HCT116 (cell line): Measurements from ENCODE around the gene DAPK2. TPM values are rescaled to one million over a fixed set of nuclear protein-coding genes. Genes with fewer than 3 reads are reported as not detected.

Experiments
- ATAC-seq: fragments of 200-7000 bp; cut with Tn5 transposase; 2 replicates; pipeline ENCODE4 v1.9.1; 2020; ENCODE audit warnings: mild to moderate bottlenecking, moderate library complexity
- BruUV-seq: library from RNA; stranded (reverse); fragments of 400-500 nt; replicated peaks from 2 replicates; lab custom pipeline; 2021; lab: Mats Ljungman, UMichigan
- CTCF ChIA-PET: fragments of 300-600 bp; sonication (Branson Sonifier 250); formaldehyde crosslinking; loops from one replicate; lab custom pipeline; 2021; ENCODE audit warnings: antibody characterized with exemption; lab: Charles Lee
- POLR2A ChIA-PET: fragments of 300-600, 350-600 bp; sonication (Branson Sonifier 250); formaldehyde crosslinking; loops from one replicate; lab custom pipeline; 2021; ENCODE audit warnings: antibody characterized with exemption; lab: Charles Lee
- RAD21 ChIA-PET, 2 experiments: fragments of 300-600 bp; sonication (Branson Sonifier 250); formaldehyde crosslinking; loops; one replicate each; lab custom pipeline; 2023; ENCODE audit warnings: low total read pairs in 2 of 2; ENCODE audit not compliant: uncharacterized antibody in 2 of 2, unreplicated experiment in 2 of 2, low non-redundant PET in 1 of 2; lab: Charles Lee
- DNase-seq: peaks from one replicate; pipeline ENCODE4 v3.0.0-alpha.2; 2010; ENCODE audit warnings: low read depth, low spot score
- H2AFZ ChIP-seq: fragments of 200-600 bp; shearing (Covaris generic), sonication (generic); 2 replicates; pipeline ENCODE4 v1.6.1; 2017; ENCODE audit warnings: low read depth, mixed run types, mixed read lengths, antibody characterized with exemption, low read length; ENCODE audit not compliant: poor library complexity, severe bottlenecking
- H3K27ac ChIP-seq: 2 replicates; pipeline ENCODE4 v1.5.1; 2012; ENCODE audit warnings: low read depth, low read length
- H3K27me3 ChIP-seq: fragments of 200-600 bp; sonication (generic); 2 replicates; pipeline ENCODE4 v1.6.1; 2016; ENCODE audit warnings: mixed run types, low read length, mixed read lengths; ENCODE audit not compliant: insufficient read depth
- H3K36me3 ChIP-seq, 2 experiments: fragments of 200-500 bp in 1 of 2; fragments of 200-600 bp in 1 of 2; sonication (Bioruptor generic) in 1 of 2; sonication (generic) in 1 of 2; 2 replicates each; pipeline versions ENCODE4 v1.5.1 to v1.6.1; 2014 to 2016; ENCODE audit warnings: low read length in 2 of 2, inconsistent platforms in 1 of 2, mixed read lengths in 1 of 2, mixed run types in 1 of 2; ENCODE audit not compliant: insufficient read depth in 2 of 2, control insufficient read depth in 1 of 2
- H3K4me1 ChIP-seq, 2 experiments: fragments of 200-600 bp in 1 of 2; sonication (generic) in 1 of 2; 2 replicates each; pipeline versions ENCODE4 v1.5.1 to v1.6.1; 2012 to 2017; ENCODE audit warnings: low read length in 2 of 2, inconsistent platforms in 1 of 2, mild to moderate bottlenecking in 1 of 2, mixed read lengths in 1 of 2, mixed run types in 1 of 2, moderate library complexity in 1 of 2; ENCODE audit not compliant: insufficient read depth in 2 of 2, control insufficient read depth in 1 of 2
- H3K4me2 ChIP-seq: fragments of 200-600 bp; sonication (generic); 2 replicates; pipeline ENCODE4 v1.6.1; 2017; ENCODE audit warnings: mixed run types, low read length, mixed read lengths
- H3K4me3 ChIP-seq, 2 experiments: fragments of 200-600 bp in 1 of 2; sonication (generic) in 1 of 2; replicated peaks in 1 of 2; 2 replicates each; pipeline ENCODE4 v1.5.1; 2011 to 2016; ENCODE audit warnings: low read length in 2 of 2, control low read depth in 1 of 2, low read depth in 1 of 2, mild to moderate bottlenecking in 1 of 2, mixed read lengths in 1 of 2, mixed run types in 1 of 2
- H3K79me2 ChIP-seq: fragments of 200-600 bp; sonication (generic); 2 replicates; pipeline ENCODE4 v1.6.1; 2017; ENCODE audit warnings: mild to moderate bottlenecking, mixed run types, low read length, moderate library complexity, mixed read lengths; ENCODE audit not compliant: insufficient read depth
- H3K9ac ChIP-seq: fragments of 200-600 bp; sonication (generic); 2 replicates; pipeline ENCODE4 v1.6.1; 2016; ENCODE audit warnings: low read length, mixed read lengths
- H3K9me2 ChIP-seq: fragments of 200-600 bp; sonication (generic), shearing (Covaris generic); 2 replicates; pipeline ENCODE4 v1.6.1; 2017; ENCODE audit warnings: mixed run types, mild to moderate bottlenecking, moderate library complexity; ENCODE audit not compliant: insufficient read depth
- H3K9me3 ChIP-seq, 2 experiments: fragments of 200-500 bp in 1 of 2; fragments of 200-600 bp in 1 of 2; sonication (Bioruptor generic) in 1 of 2; sonication (generic) in 1 of 2; 2 replicates each; pipeline ENCODE4 v1.6.1; 2014 to 2017; ENCODE audit warnings: low read length in 2 of 2, mixed read lengths in 2 of 2, inconsistent platforms in 1 of 2, low read depth in 1 of 2, mild to moderate bottlenecking in 1 of 2, mixed run types in 1 of 2, moderate library complexity in 1 of 2; ENCODE audit not compliant: control insufficient read depth in 1 of 2, insufficient read depth in 1 of 2
- H4K20me1 ChIP-seq: fragments of 200-600 bp; sonication (generic), shearing (Covaris generic); 2 replicates; pipeline ENCODE4 v1.6.1; 2017; ENCODE audit warnings: mixed run types, mild to moderate bottlenecking, moderate library complexity; ENCODE audit not compliant: insufficient read depth
- EGR1 ChIP-seq: IDR thresholded peaks from 2 replicates; pipeline ENCODE4 v1.6.1; 2012; ENCODE audit warnings: low read depth
- EZH2 ChIP-seq: fragments of 200-600 bp; sonication (generic); IDR thresholded peaks from 2 replicates; pipeline ENCODE4 v1.6.1; 2017; ENCODE audit warnings: antibody characterized with exemption, mixed run types
- EZH2phosphoT487 ChIP-seq: fragments of 200-600 bp; IDR thresholded peaks from 2 replicates; pipeline ENCODE4 v1.6.1; 2018; ENCODE audit warnings: antibody characterized with exemption, borderline replicate concordance
- JUND ChIP-seq: IDR thresholded peaks from 2 replicates; pipeline ENCODE4 v1.6.1; 2012
- RAD21 ChIP-seq: IDR thresholded peaks from 2 replicates; pipeline ENCODE4 v1.6.1; 2012; ENCODE audit warnings: low read depth, mild to moderate bottlenecking
- SRF ChIP-seq: IDR thresholded peaks from 2 replicates; pipeline ENCODE4 v1.6.1; 2012; ENCODE audit warnings: low read depth
- ZBTB33 ChIP-seq: IDR thresholded peaks from 2 replicates; pipeline ENCODE4 v1.6.1; 2011; ENCODE audit warnings: mild to moderate bottlenecking, low read length, moderate library complexity; ENCODE audit not compliant: insufficient replicate concordance; ENCODE audit errors: extremely low read depth
- intact Hi-C: fragments of 100-400 bp; cut with micrococcal nuclease; formaldehyde crosslinking; loops from 2 replicates; pipeline ENCODE4 v1.10.0; 2022
- total RNA-seq: library from RNA; stranded (reverse); gene quantifications from one replicate; pipeline ENCODE4 v1.2.1, GENCODE V29; 2021; ENCODE audit not compliant: unreplicated experiment
- TF ChIP-seq, protein P1 (sequence below), 3 experiments: fragments of 200-600 bp in 1 of 3; sonication (generic) in 1 of 3; IDR thresholded peaks in 2 of 3; conservative IDR thresholded peaks in 1 of 3; 2 replicates each; pipeline ENCODE4 v1.5.1; 2012 to 2017; ENCODE audit warnings: low read depth in 2 of 3, low read length in 2 of 3, antibody characterized with exemption in 1 of 3, borderline replicate concordance in 1 of 3, control low read depth in 1 of 3, mild to moderate bottlenecking in 1 of 3, mixed read lengths in 1 of 3, mixed run types in 1 of 3, moderate library complexity in 1 of 3; ENCODE audit not compliant: insufficient read depth in 1 of 3

Gene DAPK2
- total RNA-seq, 1 experiment from 2014 or later: 4.8 TPM

- no peak for ATAC-seq
- no peaks in the 10 kb centered on the region for H3K9me3 ChIP-seq
- DNase-seq: no peak
- BruUV-seq: no TSS peak
- no peaks in the 10 kb centered on the region for H3K9me2 ChIP-seq
- H3K27me3 ChIP-seq: no peaks in the 10 kb centered on the region
- H3K9ac ChIP-seq: peak overlapping the region; percentile 86
- peaks cover 8 to 16% of the 10 kb centered on the region in 2 experiments for H3K36me3 ChIP-seq
- H3K79me2 ChIP-seq: peaks cover 76% of the 10 kb centered on the region
- no peak overlapping the region for H2AFZ ChIP-seq
- H3K4me2 ChIP-seq: peak overlapping the region; percentile 76
- POLR2A ChIA-PET: no interaction called here
- peak overlapping the region; percentile 85 to 96 for H3K4me3 ChIP-seq
- intact Hi-C loops: no loop called here
- H3K27ac ChIP-seq: peak overlapping the region; percentile 65; the same call in 1 of the 2 replicates
- TF ChIP-seq EGR1 (no peak), ZBTB33 (no peak), EZH2 (no peak), RAD21 (no peak; the same call in none of the 2 replicates), SRF (no peak), JUND (no peak), EZH2phosphoT487 (no peak)
- TF ChIP-seq, protein P1, sequence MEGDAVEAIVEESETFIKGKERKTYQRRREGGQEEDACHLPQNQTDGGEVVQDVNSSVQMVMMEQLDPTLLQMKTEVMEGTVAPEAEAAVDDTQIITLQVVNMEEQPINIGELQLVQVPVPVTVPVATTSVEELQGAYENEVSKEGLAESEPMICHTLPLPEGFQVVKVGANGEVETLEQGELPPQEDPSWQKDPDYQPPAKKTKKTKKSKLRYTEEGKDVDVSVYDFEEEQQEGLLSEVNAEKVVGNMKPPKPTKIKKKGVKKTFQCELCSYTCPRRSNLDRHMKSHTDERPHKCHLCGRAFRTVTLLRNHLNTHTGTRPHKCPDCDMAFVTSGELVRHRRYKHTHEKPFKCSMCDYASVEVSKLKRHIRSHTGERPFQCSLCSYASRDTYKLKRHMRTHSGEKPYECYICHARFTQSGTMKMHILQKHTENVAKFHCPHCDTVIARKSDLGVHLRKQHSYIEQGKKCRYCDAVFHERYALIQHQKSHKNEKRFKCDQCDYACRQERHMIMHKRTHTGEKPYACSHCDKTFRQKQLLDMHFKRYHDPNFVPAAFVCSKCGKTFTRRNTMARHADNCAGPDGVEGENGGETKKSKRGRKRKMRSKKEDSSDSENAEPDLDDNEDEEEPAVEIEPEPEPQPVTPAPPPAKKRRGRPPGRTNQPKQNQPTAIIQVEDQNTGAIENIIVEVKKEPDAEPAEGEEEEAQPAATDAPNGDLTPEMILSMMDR (IDR thresholded peaks at IDR 0.05 in 2 of 3, conservative IDR thresholded peaks at IDR 0.05 in 1 of 3; ENCODE audit: borderline replicate concordance in 1 of 3, insufficient read depth in 1 of 3, low read depth in 2 of 3, low read length in 2 of 3): peak in 2 of 3 experiments; percentile 23 to 38; a peak in 3 of 6 replicates
- TF ChIP-seq, all 23 proteins: peak for 1
- Histone ChIP-seq H3K4me1 (peaks cover 22 to 33% of the 10 kb centered on the region in 2 experiments), H4K20me1 (0 out of 2 replicates have a peak, but pooled peaks cover 4% of the 10 kb centered on the region)
- ChIA-PET RAD21 (no interaction called here), CTCF (interaction anchor here (0.7 to 1.8 kb wide), 3 partner anchors 61 to 626 kb away, joined by 3 to 11 read pairs (median 3); no protein-coding TSS in a partner anchor)
Observed at GRCh38 chr15:64092075-64092820, 46.0 kb upstream of the DAPK2 start.
